Fibroblast of pulmonary artery (primary cell): ENCODE data around the gene TAMM41.
A peak's percentile ranks its signal among the peaks of the same experiment; 100 is the strongest.
"Not testable (repeated sequence)": the region's sequence is repeated elsewhere in the genome, so short reads cannot be mapped to it uniquely, and the experiment has no call there.

Source experiments
- DNase-seq: peaks from one replicate; pipeline ENCODE4 v3.0.0-alpha.2; 2010; ENCODE audit warnings: low read depth
- H3K4me3 ChIP-seq: replicated peaks from 2 replicates; pipeline ENCODE4 v1.5.1; 2011; ENCODE audit warnings: low read depth, mild to moderate bottlenecking, control low read depth, low read length, moderate library complexity
- CTCF ChIP-seq: IDR thresholded peaks from 2 replicates; pipeline ENCODE4 v1.5.1; 2011; ENCODE audit warnings: mild to moderate bottlenecking, control low read depth, low read length, inconsistent platforms; ENCODE audit errors: missing control alignments

TAMM41 gene

GRCh38 chr3:11759996-11760395 lies 86.7 kb downstream of the TAMM41 start:
- TF ChIP-seq CTCF = no peak
- DNase-seq = no peak
- H3K4me3 ChIP-seq = no peak overlapping the region

DNA sequence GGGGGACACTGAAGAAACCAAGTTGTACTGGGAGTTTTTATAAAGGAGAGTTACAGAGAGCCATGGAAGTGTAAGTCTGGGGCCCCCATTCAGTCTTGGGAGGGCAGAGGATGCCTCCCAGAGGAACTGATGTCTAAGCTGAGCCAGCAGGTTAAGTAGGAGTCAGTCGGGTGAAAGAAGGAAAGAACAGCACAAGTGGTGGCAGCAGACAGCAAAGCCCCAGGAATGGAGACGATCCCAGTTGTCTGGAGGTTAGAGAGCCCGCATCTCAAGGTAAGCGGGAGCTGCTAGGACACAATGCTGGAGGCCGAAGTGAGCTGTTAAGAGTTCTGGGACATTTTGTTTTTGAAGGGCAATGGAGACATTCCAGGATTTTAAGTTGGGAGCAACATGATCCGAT lies 88.8 kb downstream of the TAMM41 start:
- no peak for DNase-seq
- no peak overlapping the region for H3K4me3 ChIP-seq
- TF ChIP-seq CTCF = no peak

- peak; percentile 79 for DNase-seq
- H3K4me3 ChIP-seq = no peak overlapping the region
- no peak for TF ChIP-seq CTCF
These were observed 89.2 kb downstream of the TAMM41 start for GRCh38 chr3:11757441-11757875.

DNA sequence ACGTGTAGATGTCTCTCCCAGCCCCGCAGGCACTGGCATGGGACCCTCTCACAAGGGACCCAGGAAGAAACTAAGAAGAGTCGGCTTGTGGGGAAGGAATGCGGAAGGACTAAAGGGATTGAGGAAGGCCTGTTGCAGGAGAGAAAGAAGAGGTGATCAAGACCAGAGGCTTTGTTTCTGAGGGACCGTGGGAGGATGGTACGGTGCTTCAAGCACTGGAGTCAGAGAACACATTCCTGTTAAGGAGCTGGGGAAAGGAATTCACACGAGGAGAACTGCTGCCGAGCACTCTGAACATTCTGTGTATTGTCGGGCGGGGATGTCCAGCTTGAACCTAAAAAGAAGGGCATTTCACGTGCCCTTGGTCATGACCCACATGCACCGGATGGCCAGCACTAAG lies 91.4 kb downstream of the TAMM41 start:
- H3K4me3 ChIP-seq = no peak overlapping the region
- no peak for DNase-seq
- no peak for TF ChIP-seq CTCF

- not testable (repeated sequence) for DNase-seq, H3K4me3 ChIP-seq
These were observed 94.4 kb downstream of the TAMM41 start for GRCh38 chr3:11752254-11752653.

DNA sequence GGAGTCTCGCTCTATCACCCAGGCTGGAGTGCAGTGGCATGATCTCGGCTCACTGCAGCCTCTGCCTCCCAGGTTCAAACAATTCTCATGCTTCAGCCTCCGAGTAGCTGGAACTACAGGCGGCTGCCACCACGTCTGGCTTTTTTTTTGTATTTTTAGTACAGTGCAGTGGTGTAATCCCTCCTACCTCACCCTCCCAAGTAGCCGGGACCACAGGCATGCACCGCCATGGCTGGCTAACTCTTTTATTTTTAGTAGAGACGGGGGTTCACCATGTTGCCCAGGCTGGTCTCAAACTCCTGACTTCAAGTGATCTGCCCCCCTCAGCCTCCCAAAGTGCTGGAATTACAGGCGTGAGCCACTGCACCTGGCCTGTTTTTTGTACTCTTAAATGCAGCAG lies 98.4 kb downstream of the TAMM41 start:
- not testable (repeated sequence) for DNase-seq, H3K4me3 ChIP-seq
